GM21737 (cell line): ENCODE data around the gene DPP6.

Source experiments
- ATAC-seq: cut with Tn5 transposase; IDR thresholded peaks from one replicate; pipeline ENCODE4 v1.9.1; 2021; ENCODE audit warnings: mild to moderate bottlenecking, moderate library complexity; ENCODE audit not compliant: unreplicated experiment

Gene DPP6

GRCh38 chr7:154512121-154512833 is 460.1 kb downstream of the DPP6 start:
- no peak for ATAC-seq

DNA sequence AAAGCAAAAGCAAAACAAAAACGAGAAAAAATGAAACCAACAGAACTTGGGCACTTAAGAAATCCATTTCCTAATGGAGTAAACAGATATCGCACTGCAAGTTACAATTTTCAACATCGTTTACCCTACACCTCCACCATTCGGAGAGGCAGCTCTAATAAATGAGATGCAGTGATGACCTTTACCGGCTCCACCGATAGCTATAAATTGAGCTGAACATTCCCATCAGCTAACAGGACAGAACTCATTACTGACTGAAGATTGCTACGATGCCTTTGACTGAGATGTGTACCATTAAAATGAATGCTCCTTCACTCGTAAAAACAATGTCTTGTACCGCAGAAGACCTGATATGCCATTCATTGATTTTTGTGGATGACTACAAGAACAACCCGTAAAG is 465.6 kb downstream of the DPP6 start:
- ATAC-seq = no peak

DNA sequence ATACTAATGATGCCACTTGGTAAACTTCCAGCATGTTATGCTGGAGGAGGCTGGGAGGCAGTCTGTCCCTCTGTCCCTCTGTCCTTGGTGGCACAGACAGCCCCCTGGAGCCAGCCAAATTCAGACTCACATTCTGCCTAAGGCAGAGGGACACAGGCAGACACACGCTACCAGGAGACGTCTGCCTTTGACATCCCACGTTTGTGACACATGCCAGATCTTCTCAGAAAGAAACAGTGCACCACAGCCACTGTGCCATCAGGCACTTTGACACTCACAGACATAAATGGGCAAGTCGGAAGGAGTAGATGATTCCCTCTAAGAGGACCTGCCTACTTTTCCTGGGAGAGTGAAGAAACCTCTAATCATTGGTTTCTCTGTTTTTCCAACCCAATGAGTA is 467.0 kb downstream of the DPP6 start:
- no peak for ATAC-seq

DNA sequence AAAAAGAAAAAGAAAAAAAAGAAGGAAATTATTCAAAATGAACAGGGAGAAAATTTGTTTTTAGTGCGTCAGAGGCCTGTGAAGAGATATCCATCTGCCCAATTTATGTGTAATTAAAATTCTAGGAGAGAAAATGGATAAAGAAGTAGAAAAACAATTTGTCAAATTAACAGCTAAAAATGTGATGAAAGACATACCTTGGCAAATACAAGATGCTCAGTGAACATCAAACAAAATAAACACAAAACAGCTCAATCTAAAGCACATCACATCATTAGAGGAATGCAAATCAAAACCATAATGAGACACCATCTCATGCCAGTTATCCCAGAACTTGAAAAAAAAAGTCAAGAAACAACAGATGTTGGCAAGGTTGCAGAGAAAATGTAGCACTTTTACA is 477.9 kb downstream of the DPP6 start:
- no peak for ATAC-seq

DNA sequence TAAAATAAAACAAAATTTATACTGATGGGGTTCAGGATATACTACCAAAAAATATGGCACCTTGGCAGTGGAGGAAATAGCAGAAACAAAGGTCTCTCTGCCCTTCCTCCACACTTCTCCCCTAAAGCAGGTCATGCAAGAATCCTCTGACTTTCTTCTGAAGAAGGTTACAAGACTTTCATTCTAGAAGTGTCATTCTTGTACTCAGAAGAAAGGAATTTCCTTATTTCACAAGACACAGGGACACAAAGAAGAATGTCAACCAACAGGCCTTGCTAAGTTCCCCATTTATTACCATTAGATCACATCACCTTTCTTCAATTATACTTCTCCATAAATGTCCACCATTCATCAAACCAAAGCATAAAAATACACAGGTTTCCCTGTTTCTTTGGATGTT is 480.6 kb downstream of the DPP6 start:
- ATAC-seq = no peak

GRCh38 chr7:154540596-154540995 is 488.4 kb downstream of the DPP6 start:
- ATAC-seq = no peak

- no peak for ATAC-seq
Measured at GRCh38 chr7:154541606-154542005, 489.4 kb downstream of the DPP6 start.

- no peak for ATAC-seq
Measured at GRCh38 chr7:154546946-154547587, 494.9 kb downstream of the DPP6 start.

DNA sequence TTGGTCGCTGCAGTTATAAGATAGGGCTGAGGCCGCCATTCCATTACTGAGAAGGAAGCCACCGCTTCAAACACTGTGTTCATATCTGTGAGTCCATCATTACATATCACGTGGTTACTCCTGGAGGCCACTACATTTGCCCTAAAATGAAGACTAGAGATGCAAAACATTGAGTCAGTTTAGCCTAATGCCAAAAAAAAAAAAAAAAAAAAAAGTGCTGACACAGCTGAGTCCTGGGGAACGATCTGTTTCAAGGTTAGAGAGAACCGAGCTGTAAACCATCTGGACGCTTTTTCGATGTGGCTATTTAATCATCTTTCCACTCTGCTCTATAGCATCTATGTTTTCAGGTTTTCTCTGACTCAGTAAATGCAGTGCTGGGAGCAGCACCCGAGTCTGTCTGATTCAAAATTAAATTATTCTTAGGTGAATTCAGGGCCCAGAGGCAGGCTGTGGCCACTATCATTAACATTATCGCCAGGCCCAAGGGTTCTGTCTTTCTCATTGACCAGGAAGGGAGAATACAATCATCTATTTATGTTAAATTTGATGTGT is 501.6 kb downstream of the DPP6 start:
- ATAC-seq = no peak

DNA sequence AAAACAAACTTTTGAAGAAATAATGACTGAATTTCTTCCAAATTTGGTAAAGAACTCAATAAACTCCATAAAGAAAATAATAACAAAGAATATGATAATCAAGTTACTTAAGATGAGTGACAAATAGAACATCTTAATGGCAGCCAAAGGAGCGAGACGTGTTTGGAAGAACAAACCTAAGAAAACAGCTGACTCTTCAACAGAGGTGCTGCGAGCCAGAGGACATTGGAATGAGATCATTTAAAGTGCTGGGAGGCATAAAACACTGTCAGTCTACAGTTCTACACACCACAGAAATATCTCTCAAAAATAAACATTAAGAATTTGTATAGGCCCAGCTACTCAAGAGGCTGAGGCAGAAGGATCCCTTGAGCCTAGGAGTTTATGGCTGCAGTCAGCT is 507.3 kb downstream of the DPP6 start:
- no peak for ATAC-seq

DNA sequence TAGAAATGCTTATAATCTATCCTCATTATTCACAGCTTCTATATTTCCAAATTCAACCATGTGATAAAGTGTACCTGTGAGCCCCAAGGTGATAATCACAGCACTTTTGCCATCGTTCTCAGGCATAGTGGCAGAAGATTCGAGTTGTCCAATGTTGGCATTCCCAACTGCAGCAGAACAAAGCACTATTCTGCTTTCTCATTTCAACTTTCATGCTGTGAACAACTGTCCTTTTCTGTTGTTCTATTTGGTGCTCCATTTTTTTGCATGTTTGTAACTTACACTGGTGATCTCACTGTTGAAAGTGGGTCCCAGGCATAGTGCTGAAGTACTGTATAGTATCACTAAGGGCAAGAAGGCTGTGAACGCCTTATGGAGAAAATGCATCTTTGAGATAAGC is 512.5 kb downstream of the DPP6 start:
- ATAC-seq = no peak

DNA sequence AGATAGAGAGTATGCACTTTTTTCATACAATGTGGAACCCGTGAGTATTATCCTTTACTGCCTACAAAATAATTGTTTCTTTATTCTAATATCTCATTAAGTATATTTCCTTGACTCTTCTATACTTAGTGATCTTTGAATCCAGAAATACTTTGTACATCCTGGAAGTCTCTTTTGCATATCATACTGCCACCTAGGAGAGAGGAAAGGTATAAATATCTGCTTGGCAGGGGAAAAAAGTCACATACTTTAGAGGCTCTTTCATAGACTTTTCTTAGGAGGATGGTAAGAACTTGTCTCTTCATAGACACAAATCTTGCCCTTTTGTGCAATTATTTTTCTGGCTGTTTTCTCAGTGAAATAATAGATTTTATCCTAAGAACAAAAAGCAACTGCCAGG is 514.7 kb downstream of the DPP6 start:
- no peak for ATAC-seq

DNA sequence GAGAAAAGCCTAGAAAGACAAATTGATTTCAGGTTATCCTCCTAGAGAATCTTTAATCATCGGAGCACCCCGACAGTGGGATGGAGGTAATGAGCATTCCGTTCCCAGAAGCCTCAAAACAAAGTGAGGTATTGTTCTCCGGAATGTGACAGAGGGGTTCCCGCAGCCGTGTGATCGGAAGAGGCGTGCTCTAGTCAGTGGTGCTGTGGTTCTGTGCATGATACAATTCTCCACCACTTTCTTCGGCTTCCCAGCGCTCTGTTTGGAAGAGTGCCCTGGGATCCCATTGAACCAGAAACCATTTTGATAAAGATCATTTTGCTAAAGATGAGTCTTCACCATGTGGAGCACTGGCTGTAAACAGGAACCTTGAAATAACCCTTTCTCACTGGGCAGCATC is 516.1 kb downstream of the DPP6 start:
- ATAC-seq = no peak

DNA sequence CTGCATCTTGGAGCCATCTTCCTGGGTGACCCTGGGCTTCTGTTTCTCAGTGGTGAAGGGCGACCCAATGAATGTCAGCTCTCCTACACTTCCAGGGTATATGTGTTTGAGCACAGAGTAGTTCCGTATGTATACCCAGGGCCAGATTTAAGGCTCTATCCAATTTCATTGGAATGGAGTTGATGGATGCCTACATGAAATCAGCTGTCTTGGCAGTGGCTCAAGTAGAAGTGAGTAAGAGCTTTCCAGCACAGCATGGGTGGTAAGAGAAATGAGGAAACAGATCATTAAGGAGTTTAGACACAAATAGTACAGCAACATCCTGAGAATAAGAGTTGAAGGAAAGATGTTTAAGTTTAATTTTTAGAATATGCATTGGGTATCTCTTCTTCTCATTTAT is 517.7 kb downstream of the DPP6 start:
- ATAC-seq = no peak

DNA sequence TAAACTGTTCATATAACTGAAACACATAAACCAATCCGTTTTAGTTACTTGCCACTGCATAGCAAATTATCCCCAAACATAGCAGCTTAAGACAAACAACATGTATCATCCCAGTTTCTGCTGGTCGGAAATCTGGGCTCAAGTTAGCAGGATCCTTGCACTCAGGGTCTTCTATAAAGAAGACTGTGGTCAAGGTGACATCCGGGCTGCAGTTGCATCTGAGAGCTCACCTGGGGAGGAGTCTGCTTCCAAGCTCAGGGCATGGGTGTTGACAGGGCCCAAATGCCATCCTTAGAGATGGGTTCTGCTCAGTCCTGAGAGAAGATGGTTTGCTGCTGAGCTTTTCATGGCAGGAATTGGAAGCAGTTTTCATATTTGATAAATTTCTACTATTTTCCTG is 519.6 kb downstream of the DPP6 start:
- no peak for ATAC-seq

DNA sequence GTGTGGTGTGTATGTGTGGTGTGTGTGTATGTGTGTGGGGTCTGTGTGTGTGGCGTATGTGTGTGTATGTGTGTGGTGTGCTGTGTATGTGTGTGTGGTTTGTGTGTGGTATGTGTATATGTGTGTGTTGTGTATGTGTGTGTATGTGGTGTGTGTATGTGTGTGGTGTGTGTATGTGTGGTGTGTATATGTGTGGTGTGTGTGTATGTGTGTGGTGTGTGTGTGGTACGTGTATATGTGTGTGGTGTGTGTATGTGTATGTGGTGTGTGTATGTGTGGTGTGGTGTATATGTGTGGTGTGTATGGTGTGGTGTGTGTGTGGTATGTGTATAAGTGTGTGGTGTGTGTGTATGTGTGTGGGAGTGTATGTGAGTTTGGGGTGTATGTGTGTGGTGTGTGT is 522.0 kb downstream of the DPP6 start:
- no peak for ATAC-seq

GRCh38 chr7:154575497-154575896 is 523.3 kb downstream of the DPP6 start:
- no peak for ATAC-seq

GRCh38 chr7:154576604-154577003 is 524.4 kb downstream of the DPP6 start:
- ATAC-seq = no peak

DNA sequence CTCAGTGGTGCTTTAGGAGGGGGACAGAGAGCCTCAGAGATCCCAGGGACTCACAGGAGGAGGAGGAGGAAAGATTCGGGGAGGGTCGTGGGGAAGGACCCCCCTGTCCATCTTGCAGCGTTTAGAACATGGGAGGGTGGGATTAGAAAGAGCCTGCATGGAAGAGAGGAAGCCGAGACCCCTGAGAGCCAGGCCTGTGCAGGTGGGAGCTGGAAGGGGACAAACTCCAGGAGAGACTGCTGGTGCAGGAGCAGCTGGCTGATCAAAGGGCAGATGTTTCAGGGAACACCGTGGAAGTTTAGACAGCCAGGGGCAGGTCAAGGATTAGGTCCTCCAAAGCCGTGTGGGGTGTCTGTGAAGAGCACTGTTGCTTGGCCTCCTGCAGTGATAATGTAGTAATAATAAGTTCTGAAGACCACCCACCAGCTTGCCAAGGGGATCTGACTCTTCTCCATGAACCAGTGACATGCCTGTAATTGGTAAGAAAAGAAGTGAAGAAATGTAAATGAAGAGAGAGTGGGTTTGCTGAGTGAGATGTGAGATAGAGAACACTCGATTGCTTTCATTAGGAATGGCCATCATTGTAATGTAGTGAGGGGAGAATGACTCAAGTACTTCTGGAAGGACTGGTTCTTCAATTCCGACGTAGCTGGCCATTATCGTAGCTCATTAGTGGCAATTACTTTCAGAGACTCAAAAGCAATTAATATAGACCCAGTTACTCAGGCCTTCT is 525.1 kb downstream of the DPP6 start:
- no peak for ATAC-seq

DNA sequence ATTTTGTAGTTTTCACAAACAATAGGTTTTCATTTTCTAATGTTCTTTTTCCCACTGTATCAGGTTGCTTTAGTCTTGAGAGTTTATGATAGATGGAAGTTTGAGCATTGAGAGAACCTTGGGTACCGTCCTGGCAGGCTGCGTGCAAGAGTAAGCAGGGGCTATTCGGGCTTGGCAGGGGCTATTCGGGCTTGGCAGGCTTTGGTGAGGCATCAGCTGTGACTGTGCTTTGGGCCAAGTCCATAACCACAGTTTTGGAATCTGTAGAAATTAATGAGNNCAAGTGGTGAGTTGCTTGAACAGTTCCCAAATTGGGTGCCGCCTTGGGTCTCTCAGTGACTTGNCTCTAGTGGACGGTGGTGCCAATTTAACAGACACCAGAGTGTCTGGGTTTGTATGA is 526.1 kb downstream of the DPP6 start:
- no peak for ATAC-seq

DNA sequence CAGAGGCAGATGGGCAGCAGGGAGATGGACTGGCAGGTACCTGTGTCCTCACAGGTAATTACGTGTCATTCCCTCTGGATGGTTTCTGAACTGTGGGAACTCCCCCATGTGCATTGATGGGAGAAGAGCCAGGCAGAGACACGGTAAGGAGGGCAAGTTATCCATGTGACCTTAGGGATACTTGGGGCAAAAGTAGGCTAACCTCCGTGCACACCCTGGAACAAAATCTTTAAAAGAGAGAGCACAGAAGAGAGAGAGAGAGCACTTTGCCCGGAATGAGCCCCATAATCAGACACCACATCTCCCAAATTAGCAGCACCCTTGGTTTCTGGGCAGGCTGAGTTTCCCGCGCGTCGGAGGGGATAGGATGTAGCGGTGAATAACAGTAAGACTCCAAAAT is 527.5 kb downstream of the DPP6 start:
- ATAC-seq = no peak
